MM.1S (cell line): ENCODE results near the gene C10orf67.
A peak's percentile ranks its signal among the peaks of the same experiment; 100 is the strongest.
"Not testable (repeated sequence)": the region's sequence is repeated elsewhere in the genome, so short reads cannot be mapped to it uniquely, and the experiment has no call there.

Experiments
- DNase-seq: peaks from one replicate; pipeline ENCODE4 v3.0.0-alpha.2; 2015
- H2AFZ ChIP-seq: fragments of 300-600 bp; sonication (generic); 2 replicates; pipeline ENCODE4 v1.6.0; 2016; ENCODE audit warnings: antibody characterized with exemption, low read length
- H3F3A ChIP-seq: fragments of 300-600 bp; sonication (generic); 2 replicates; pipeline ENCODE4 v1.6.1; 2016; ENCODE audit warnings: mild to moderate bottlenecking, antibody characterized with exemption, low read length, moderate library complexity, mixed read lengths; ENCODE audit not compliant: insufficient read depth
- H3K27ac ChIP-seq: fragments of 300-600 bp; sonication (generic); 2 replicates; pipeline ENCODE4 v1.5.1; 2016; ENCODE audit warnings: mild to moderate bottlenecking, low read length
- H3K27me3 ChIP-seq: fragments of 300-600 bp; sonication (generic); replicated peaks from 2 replicates; pipeline ENCODE4 v1.6.0; 2016; ENCODE audit warnings: low read length; ENCODE audit not compliant: insufficient read depth
- H3K36me3 ChIP-seq: fragments of 300-600 bp; sonication (generic); replicated peaks from 2 replicates; pipeline ENCODE4 v1.6.1; 2016; ENCODE audit warnings: mild to moderate bottlenecking, low read length, mixed read lengths; ENCODE audit not compliant: insufficient read depth
- H3K4me1 ChIP-seq: fragments of 300-600 bp; sonication (generic); 2 replicates; pipeline ENCODE4 v1.6.1; 2016; ENCODE audit warnings: low read length, mixed read lengths
- H3K4me2 ChIP-seq: fragments of 300-600 bp; sonication (generic); 2 replicates; pipeline ENCODE4 v1.6.0; 2016; ENCODE audit warnings: low read depth, low read length
- H3K4me3 ChIP-seq: fragments of 300-600 bp; sonication (generic); 2 replicates; pipeline ENCODE4 v1.5.1; 2016; ENCODE audit warnings: low read length, mixed read lengths
- H3K79me2 ChIP-seq: fragments of 300-600 bp; sonication (generic); 2 replicates; pipeline ENCODE4 v1.6.1; 2016; ENCODE audit warnings: mixed run types, low read length, mixed read lengths
- H3K9ac ChIP-seq: fragments of 300-600 bp; sonication (generic); 2 replicates; pipeline ENCODE4 v1.6.1; 2016; ENCODE audit warnings: low read length, mixed read lengths
- H3K9me2 ChIP-seq: fragments of 300-600 bp; sonication (generic); replicated peaks from 2 replicates; pipeline ENCODE4 v1.6.1; 2016; ENCODE audit warnings: mild to moderate bottlenecking, low read length, mixed read lengths; ENCODE audit not compliant: insufficient read depth
- H3K9me3 ChIP-seq: fragments of 300-600 bp; sonication (generic); replicated peaks from 2 replicates; pipeline ENCODE4 v1.6.1; 2016; ENCODE audit warnings: mild to moderate bottlenecking, low read length, mixed read lengths; ENCODE audit not compliant: insufficient read depth
- H4K20me1 ChIP-seq: fragments of 300-600 bp; sonication (generic); 2 replicates; pipeline ENCODE4 v1.6.1; 2016; ENCODE audit warnings: mild to moderate bottlenecking, low read length, moderate library complexity, mixed read lengths; ENCODE audit not compliant: insufficient read depth
- EZH2 ChIP-seq: fragments of 300-600 bp; sonication (generic); optimal IDR thresholded peaks from 2 replicates; pipeline ENCODE3; 2017; ENCODE audit warnings: low read depth, mild to moderate bottlenecking, antibody characterized with exemption, low read length, mixed read lengths
- EZH2phosphoT487 ChIP-seq: fragments of 300-600 bp; sonication (generic); IDR thresholded peaks from 2 replicates; pipeline ENCODE4 v1.6.1; 2018; ENCODE audit warnings: antibody characterized with exemption, low read length
- TF ChIP-seq, protein P1 (sequence below): fragments of 300-600 bp; sonication (generic); IDR thresholded peaks from 2 replicates; pipeline ENCODE4 v1.5.1; 2016; ENCODE audit warnings: antibody characterized with exemption, low read length, mixed read lengths

The C10orf67 gene

DNA sequence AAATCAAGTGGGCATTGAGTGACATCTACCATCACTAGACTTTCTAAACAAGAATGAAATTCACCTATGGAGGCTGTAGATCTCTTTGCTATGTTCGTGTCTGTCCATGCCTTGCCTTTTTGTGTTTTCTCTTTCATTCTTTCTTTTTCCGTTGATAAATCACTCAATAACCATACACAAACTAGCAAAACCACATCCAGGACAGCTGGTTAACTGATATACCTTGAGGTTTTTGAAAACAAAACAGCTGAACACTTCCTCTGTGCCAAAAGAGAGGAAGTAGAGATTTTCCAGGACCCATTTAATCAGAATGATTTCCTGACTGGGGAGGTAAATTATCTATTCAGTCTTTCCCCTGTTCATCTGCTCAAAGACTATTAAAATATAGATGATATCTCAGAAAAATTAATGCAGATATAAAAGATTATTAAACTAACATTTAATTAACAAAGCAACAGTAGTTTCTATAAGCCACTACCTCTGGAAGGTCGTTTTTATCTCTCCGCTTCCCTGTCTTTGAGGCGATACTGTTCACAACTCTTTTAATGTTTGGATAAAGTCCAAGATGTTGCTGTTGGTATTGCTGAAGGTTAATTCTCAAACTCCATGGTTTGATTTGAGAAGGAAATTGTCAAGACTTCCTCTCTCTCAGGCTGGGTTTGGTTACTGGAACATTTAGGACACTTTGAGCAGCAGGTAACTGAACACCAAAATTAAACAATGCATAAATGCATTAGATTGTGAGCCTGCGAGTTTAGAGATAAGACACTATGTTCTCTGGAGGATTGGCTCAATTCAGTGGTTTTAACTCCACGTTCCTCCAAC is 24.4 kb upstream of the C10orf67 start:
- no peaks in the 10 kb centered on the region for H3K27me3 ChIP-seq
- no peaks in the 10 kb centered on the region for H3K36me3 ChIP-seq
- H3K9me3 ChIP-seq, result no peaks in the 10 kb centered on the region
- TF ChIP-seq EZH2 (no peak), EZH2phosphoT487 (no peak)
- TF ChIP-seq, protein P1, sequence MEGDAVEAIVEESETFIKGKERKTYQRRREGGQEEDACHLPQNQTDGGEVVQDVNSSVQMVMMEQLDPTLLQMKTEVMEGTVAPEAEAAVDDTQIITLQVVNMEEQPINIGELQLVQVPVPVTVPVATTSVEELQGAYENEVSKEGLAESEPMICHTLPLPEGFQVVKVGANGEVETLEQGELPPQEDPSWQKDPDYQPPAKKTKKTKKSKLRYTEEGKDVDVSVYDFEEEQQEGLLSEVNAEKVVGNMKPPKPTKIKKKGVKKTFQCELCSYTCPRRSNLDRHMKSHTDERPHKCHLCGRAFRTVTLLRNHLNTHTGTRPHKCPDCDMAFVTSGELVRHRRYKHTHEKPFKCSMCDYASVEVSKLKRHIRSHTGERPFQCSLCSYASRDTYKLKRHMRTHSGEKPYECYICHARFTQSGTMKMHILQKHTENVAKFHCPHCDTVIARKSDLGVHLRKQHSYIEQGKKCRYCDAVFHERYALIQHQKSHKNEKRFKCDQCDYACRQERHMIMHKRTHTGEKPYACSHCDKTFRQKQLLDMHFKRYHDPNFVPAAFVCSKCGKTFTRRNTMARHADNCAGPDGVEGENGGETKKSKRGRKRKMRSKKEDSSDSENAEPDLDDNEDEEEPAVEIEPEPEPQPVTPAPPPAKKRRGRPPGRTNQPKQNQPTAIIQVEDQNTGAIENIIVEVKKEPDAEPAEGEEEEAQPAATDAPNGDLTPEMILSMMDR, result no peak
- H3K27ac ChIP-seq, result peak overlapping the region; percentile 4; the same call in 1 of the 2 replicates
- no peak overlapping the region for H2AFZ ChIP-seq
- peak overlapping the region; percentile 17; the same call in 1 of the 2 replicates for H3K4me2 ChIP-seq
- H3F3A ChIP-seq, result no peaks in the 10 kb centered on the region
- H3K79me2 ChIP-seq, result no peaks in the 10 kb centered on the region
- no peak overlapping the region for H3K9ac ChIP-seq
- H3K4me1 ChIP-seq, result peaks cover 8% of the 10 kb centered on the region; the same call in 1 of the 2 replicates
- peak; percentile 46 for DNase-seq
- no peaks in the 10 kb centered on the region for H4K20me1 ChIP-seq
- no peaks in the 10 kb centered on the region for H3K9me2 ChIP-seq
- H3K4me3 ChIP-seq, result no peak overlapping the region

DNA sequence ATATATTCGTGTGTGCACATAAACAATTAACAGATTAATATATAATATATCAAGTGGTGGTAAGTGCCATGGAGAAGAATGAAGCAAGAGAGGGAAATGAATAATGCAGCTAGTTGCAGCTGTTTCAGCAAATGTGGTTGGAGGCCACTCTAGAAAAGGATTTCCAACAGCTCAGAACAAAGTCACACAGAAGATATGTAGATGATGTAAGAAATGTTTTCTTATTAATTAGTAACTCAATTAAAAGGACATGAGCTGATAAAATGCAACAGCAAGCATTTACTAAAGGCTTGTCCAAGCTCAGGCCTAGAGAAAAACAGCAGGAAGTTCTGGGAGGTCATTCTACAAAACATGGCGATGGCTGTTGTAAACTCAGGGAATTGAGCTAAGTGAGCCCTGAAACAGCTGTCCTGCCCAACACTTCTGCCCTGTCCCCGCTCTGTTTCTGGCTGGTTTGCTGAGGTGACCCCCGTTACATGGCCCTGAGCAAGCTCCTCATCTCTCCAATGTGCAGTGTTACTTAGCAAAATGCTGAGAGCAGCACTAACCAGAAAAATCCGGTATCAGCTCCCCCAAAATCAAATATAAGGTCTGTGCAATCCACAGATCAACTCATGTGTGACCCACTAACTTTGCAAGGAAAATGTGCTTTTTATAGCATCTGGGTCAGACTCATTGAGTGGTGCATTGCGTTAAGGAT is 23.4 kb upstream of the C10orf67 start:
- H3K9ac ChIP-seq, result no peak overlapping the region
- no peak for DNase-seq
- no peak overlapping the region for H3K27ac ChIP-seq
- H3K27me3 ChIP-seq, result no peaks in the 10 kb centered on the region
- no peaks in the 10 kb centered on the region for H3K36me3 ChIP-seq
- H3K79me2 ChIP-seq, result no peaks in the 10 kb centered on the region
- no peaks in the 10 kb centered on the region for H4K20me1 ChIP-seq
- H2AFZ ChIP-seq, result no peak overlapping the region
- H3K9me2 ChIP-seq, result no peaks in the 10 kb centered on the region
- TF ChIP-seq, protein P1, result no peak
- TF ChIP-seq EZH2 (no peak), EZH2phosphoT487 (no peak)
- H3K4me3 ChIP-seq, result no peak overlapping the region
- H3K4me2 ChIP-seq, result peak overlapping the region; percentile 17; the same call in 1 of the 2 replicates
- H3F3A ChIP-seq, result no peaks in the 10 kb centered on the region
- H3K9me3 ChIP-seq, result no peaks in the 10 kb centered on the region
- peaks cover 8% of the 10 kb centered on the region; the same call in 1 of the 2 replicates for H3K4me1 ChIP-seq

DNA sequence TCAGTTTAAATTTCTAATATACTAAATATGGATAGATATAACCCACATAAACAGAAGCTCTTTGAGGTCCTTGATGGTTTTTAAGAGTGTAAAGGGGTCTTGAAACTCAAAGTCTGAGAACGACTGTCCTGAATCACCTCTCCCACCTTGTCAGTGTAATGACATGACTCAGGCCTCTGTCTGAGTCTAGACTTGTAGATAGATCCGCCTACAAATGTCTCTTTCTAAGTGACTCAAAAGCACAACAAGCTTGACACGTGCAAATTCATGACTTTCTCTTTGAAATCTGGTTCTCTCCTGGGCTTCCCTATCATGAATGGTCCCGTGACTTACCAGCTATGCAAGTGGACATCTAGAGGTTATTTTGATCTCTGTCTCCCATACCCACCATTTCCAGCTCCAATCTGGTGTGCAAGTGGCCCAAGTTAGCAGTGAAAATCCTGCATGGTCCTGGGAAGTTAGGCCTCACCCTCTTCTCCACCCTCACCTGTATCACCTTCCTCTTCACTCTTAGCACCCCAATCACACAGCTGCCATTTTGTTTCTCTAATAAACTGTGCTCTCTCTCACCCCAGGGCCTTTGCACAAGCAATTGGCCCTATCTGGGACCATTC is 20.9 kb upstream of the C10orf67 start:
- H3K27me3 ChIP-seq, DNase-seq, H3K36me3 ChIP-seq, H3K4me1 ChIP-seq, H3K27ac ChIP-seq, H3K79me2 ChIP-seq, H3K9ac ChIP-seq, H4K20me1 ChIP-seq, H3F3A ChIP-seq, H3K4me3 ChIP-seq, H2AFZ ChIP-seq, H3K9me2 ChIP-seq, H3K4me2 ChIP-seq, H3K9me3 ChIP-seq: not testable (repeated sequence)
